ENCODE measurements around the gene GPD1. TPM values are rescaled to one million over a fixed set of nuclear protein-coding genes. Genes with fewer than 3 reads are reported as not detected.
A peak's percentile ranks its signal among the peaks of the same experiment; 100 is the strongest.

Gene GPD1
- total RNA-seq, 2 experiments from 2014 or later: 0.36 to 0.47 TPM

GRCh38 chr12:50111693-50112455, 8.1 kb downstream of the GPD1 start, which contains the start of gene COX14:
TSS of gene COX14 (plus strand) at chr12:50112236. CDS start at chr12:50120044, 7,808 bp downstream.
- Mint-ChIP-seq H3K4me1 (ENCODE audit: low read depth) (peaks cover 36% of the 10 kb centered on the region), H3K9me3 (no peaks in the 10 kb centered on the region), H3K4me3 (peak within 1 kb of the TSS; percentile 89), H3K27me3 (ENCODE audit: low read depth) (no peaks in the 10 kb centered on the region), H3K27ac (peak within 1 kb of the TSS; percentile 91), H3K36me3 (ENCODE audit: low read depth) (peaks cover 7% of the 10 kb centered on the region)
- peak; percentile 100 for DNase-seq
- intact Hi-C loops (cut with micrococcal nuclease): loop anchor here (1.0 to 2.0 kb wide), 10 partner anchors 15 to 653 kb away; partner anchors contain the start of genes ATF1, CERS5, LARP4 and LIMA1
- CTCF ChIA-PET: interaction anchor here (0.5 to 4.6 kb wide), 44 partner anchors 8 to 663 kb away, joined by 3 to 60 read pairs (median 7); partner anchors contain the start of genes CERS5, FAM186A, GPD1 and RACGAP1

GRCh38 chr12:50112456-50113218, 8.8 kb downstream of the GPD1 start:
- H3K36me3 Mint-ChIP-seq (ENCODE audit: low read depth): peaks cover 7% of the 10 kb centered on the region
- intact Hi-C loops (cut with micrococcal nuclease): loop anchor here (1.0 to 2.0 kb wide), 6 partner anchors 14 to 652 kb away; partner anchors contain the start of genes ATF1, CERS5, LARP4 and LIMA1
- no peaks in the 10 kb centered on the region for H3K27me3 Mint-ChIP-seq (ENCODE audit: low read depth)
- H3K4me3 Mint-ChIP-seq: peak overlapping the region; percentile 89
- H3K27ac Mint-ChIP-seq: peak overlapping the region; percentile 91
- H3K4me1 Mint-ChIP-seq (ENCODE audit: low read depth): peaks cover 40% of the 10 kb centered on the region
- CTCF ChIA-PET: interaction anchor here (0.6 to 4.6 kb wide), 31 partner anchors 11 to 229 kb away, joined by 3 to 60 read pairs (median 9); partner anchors contain the start of genes CERS5, GPD1, RACGAP1 and SMARCD1
- DNase-seq: no peak
- no peaks in the 10 kb centered on the region for H3K9me3 Mint-ChIP-seq

- DNase-seq: no peak
- CTCF ChIA-PET: interaction anchor here (0.6 to 1.7 kb wide), 4 partner anchors 15 to 59 kb away, joined by 3 to 8 read pairs (median 4); no protein-coding TSS in a partner anchor
- Mint-ChIP-seq H3K9me3 (no peaks in the 10 kb centered on the region), H3K27me3 (ENCODE audit: low read depth) (no peaks in the 10 kb centered on the region), H3K27ac (no peak overlapping the region), H3K4me3 (no peak overlapping the region), H3K36me3 (ENCODE audit: low read depth) (peaks cover 9% of the 10 kb centered on the region), H3K4me1 (ENCODE audit: low read depth) (peaks cover 36% of the 10 kb centered on the region)
- intact Hi-C loops (cut with micrococcal nuclease): no loop called here
Measured at GRCh38 chr12:50117057-50117622, 13.3 kb downstream of the GPD1 start.

GRCh38 chr12:50119387-50119786, 15.6 kb downstream of the GPD1 start:
- DNase-seq: no peak
- Mint-ChIP-seq H3K27me3 (ENCODE audit: low read depth) (no peaks in the 10 kb centered on the region), H3K4me1 (ENCODE audit: low read depth) (peaks cover 30% of the 10 kb centered on the region), H3K36me3 (ENCODE audit: low read depth) (peaks cover 15% of the 10 kb centered on the region), H3K4me3 (no peak overlapping the region), H3K9me3 (no peaks in the 10 kb centered on the region), H3K27ac (no peak overlapping the region)
- CTCF ChIA-PET: interaction anchor here (1.0 kb wide), 3 partner anchors 9 to 56 kb away, joined by 3 to 5 read pairs (median 4); no protein-coding TSS in a partner anchor
- intact Hi-C loops (cut with micrococcal nuclease): no loop called here

GRCh38 chr12:50120521-50120920, 16.7 kb downstream of the GPD1 start:
- CTCF ChIA-PET: interaction anchor here (1.0 to 1.3 kb wide), 2 partner anchors 12 to 194 kb away, joined by 3 to 9 read pairs; no protein-coding TSS in a partner anchor
- peaks cover 32% of the 10 kb centered on the region for H3K4me1 Mint-ChIP-seq (ENCODE audit: low read depth)
- intact Hi-C loops (cut with micrococcal nuclease): no loop called here
- peaks cover 11% of the 10 kb centered on the region for H3K36me3 Mint-ChIP-seq (ENCODE audit: low read depth)
- H3K4me3 Mint-ChIP-seq: no peak overlapping the region
- H3K27me3 Mint-ChIP-seq (ENCODE audit: low read depth): no peaks in the 10 kb centered on the region
- no peak for DNase-seq
- no peak overlapping the region for H3K27ac Mint-ChIP-seq
- H3K9me3 Mint-ChIP-seq: no peaks in the 10 kb centered on the region

GRCh38 chr12:50120953-50121352, 17.1 kb downstream of the GPD1 start:
- Mint-ChIP-seq H3K36me3 (ENCODE audit: low read depth) (peaks cover 8% of the 10 kb centered on the region), H3K4me1 (ENCODE audit: low read depth) (peaks cover 32% of the 10 kb centered on the region), H3K27me3 (ENCODE audit: low read depth) (no peaks in the 10 kb centered on the region), H3K4me3 (no peak overlapping the region), H3K27ac (no peak overlapping the region), H3K9me3 (no peaks in the 10 kb centered on the region)
- DNase-seq: no peak
- CTCF ChIA-PET: interaction anchor here (1.0 to 1.6 kb wide), 3 partner anchors 10 to 194 kb away, joined by 3 to 9 read pairs (median 4); partner anchors contain the start of gene COX14
- intact Hi-C loops (cut with micrococcal nuclease): no loop called here

GRCh38 chr12:50121641-50122040, 17.8 kb downstream of the GPD1 start:
- CTCF ChIA-PET: interaction anchor here (1.6 kb wide), 1 partner anchor 10 kb away, joined by 4 read pairs; the partner anchor contains the start of gene COX14
- Mint-ChIP-seq H3K4me3 (no peak overlapping the region), H3K36me3 (ENCODE audit: low read depth) (peaks cover 8% of the 10 kb centered on the region), H3K9me3 (no peaks in the 10 kb centered on the region), H3K27me3 (ENCODE audit: low read depth) (no peaks in the 10 kb centered on the region), H3K27ac (no peak overlapping the region), H3K4me1 (ENCODE audit: low read depth) (peaks cover 26% of the 10 kb centered on the region)
- DNase-seq: no peak
- intact Hi-C loops (cut with micrococcal nuclease): no loop called here

GRCh38 chr12:50123203-50123602, 19.4 kb downstream of the GPD1 start:
- no peak overlapping the region for H3K27ac Mint-ChIP-seq
- CTCF ChIA-PET: interaction anchor here (0.6 kb wide), 1 partner anchor 31 kb away, joined by 3 read pairs; no protein-coding TSS in a partner anchor
- intact Hi-C loops (cut with micrococcal nuclease): no loop called here

GRCh38 chr12:50127546-50127945, 23.7 kb downstream of the GPD1 start:
- Mint-ChIP-seq H3K4me1 (ENCODE audit: low read depth) (peaks cover 18% of the 10 kb centered on the region), H3K36me3 (ENCODE audit: low read depth) (peaks cover 24% of the 10 kb centered on the region), H3K27me3 (ENCODE audit: low read depth) (no peaks in the 10 kb centered on the region), H3K9me3 (no peaks in the 10 kb centered on the region), H3K27ac (peak overlapping the region; percentile 26), H3K4me3 (no peak overlapping the region)
- no peak for DNase-seq
- intact Hi-C loops (cut with micrococcal nuclease): loop anchor here (2.0 kb wide), 1 partner anchor 15 kb away; the partner anchor contains the start of gene COX14
- CTCF ChIA-PET: interaction anchor here (0.9 to 8.5 kb wide), 3 partner anchors 16 to 57 kb away, joined by 4 to 59 read pairs (median 5); partner anchors contain the start of gene COX14

More at GRCh38 chr12:50123203-50123602, 19.4 kb downstream of the GPD1 start:
- Mint-ChIP-seq H3K9me3 (no peaks in the 10 kb centered on the region), H3K4me3 (no peak overlapping the region), H3K27me3 (ENCODE audit: low read depth) (no peaks in the 10 kb centered on the region), H3K4me1 (ENCODE audit: low read depth) (peaks cover 22% of the 10 kb centered on the region), H3K36me3 (ENCODE audit: low read depth) (peaks cover 14% of the 10 kb centered on the region)
- no peak for DNase-seq

GRCh38 chr12:50129290-50129689, 25.5 kb downstream of the GPD1 start:
- no peak overlapping the region for H3K4me3 Mint-ChIP-seq
- no peak overlapping the region for H3K27ac Mint-ChIP-seq
- H3K27me3 Mint-ChIP-seq (ENCODE audit: low read depth): no peaks in the 10 kb centered on the region
- peaks cover 20% of the 10 kb centered on the region for H3K4me1 Mint-ChIP-seq (ENCODE audit: low read depth)
- CTCF ChIA-PET: interaction anchor here (0.7 to 8.5 kb wide), 10 partner anchors 9 to 55 kb away, joined by 3 to 59 read pairs (median 3); partner anchors contain the start of gene COX14
- intact Hi-C loops (cut with micrococcal nuclease): no loop called here
- peaks cover 22% of the 10 kb centered on the region for H3K36me3 Mint-ChIP-seq (ENCODE audit: low read depth)
- no peak for DNase-seq
- H3K9me3 Mint-ChIP-seq: no peaks in the 10 kb centered on the region

GRCh38 chr12:50132505-50133135, 28.8 kb downstream of the GPD1 start:
- peak overlapping the region; percentile 81 for H3K27ac Mint-ChIP-seq
- H3K36me3 Mint-ChIP-seq (ENCODE audit: low read depth): peaks cover 26% of the 10 kb centered on the region
- no peaks in the 10 kb centered on the region for H3K27me3 Mint-ChIP-seq (ENCODE audit: low read depth)
- DNase-seq: no peak
- CTCF ChIA-PET: interaction anchor here (0.5 to 8.5 kb wide), 32 partner anchors 8 to 1203 kb away, joined by 3 to 59 read pairs (median 4); partner anchors contain the start of genes CERS5, COX14, GPD1 and SMARCD1
- intact Hi-C loops (cut with micrococcal nuclease): loop anchor here (1.0 to 5.0 kb wide), 5 partner anchors 20 to 182 kb away; partner anchors contain the start of genes COX14 and SMARCD1
- no peaks in the 10 kb centered on the region for H3K9me3 Mint-ChIP-seq
- H3K4me1 Mint-ChIP-seq (ENCODE audit: low read depth): peaks cover 8% of the 10 kb centered on the region
- H3K4me3 Mint-ChIP-seq: no peak overlapping the region

All from activated naive CD4-positive, alpha-beta T cell treated with anti-CD3 and anti-CD28 coated beads for 36 hours (primary cell).